GM21717 (cell line): ENCODE results near the gene TMEM108.
A peak's percentile ranks its signal among the peaks of the same experiment; 100 is the strongest.

Source experiments
- ATAC-seq: cut with Tn5 transposase; IDR thresholded peaks from one replicate; pipeline ENCODE4 v1.9.1; 2021; ENCODE audit warnings: mild to moderate bottlenecking, moderate library complexity; ENCODE audit not compliant: unreplicated experiment

TMEM108 gene

DNA sequence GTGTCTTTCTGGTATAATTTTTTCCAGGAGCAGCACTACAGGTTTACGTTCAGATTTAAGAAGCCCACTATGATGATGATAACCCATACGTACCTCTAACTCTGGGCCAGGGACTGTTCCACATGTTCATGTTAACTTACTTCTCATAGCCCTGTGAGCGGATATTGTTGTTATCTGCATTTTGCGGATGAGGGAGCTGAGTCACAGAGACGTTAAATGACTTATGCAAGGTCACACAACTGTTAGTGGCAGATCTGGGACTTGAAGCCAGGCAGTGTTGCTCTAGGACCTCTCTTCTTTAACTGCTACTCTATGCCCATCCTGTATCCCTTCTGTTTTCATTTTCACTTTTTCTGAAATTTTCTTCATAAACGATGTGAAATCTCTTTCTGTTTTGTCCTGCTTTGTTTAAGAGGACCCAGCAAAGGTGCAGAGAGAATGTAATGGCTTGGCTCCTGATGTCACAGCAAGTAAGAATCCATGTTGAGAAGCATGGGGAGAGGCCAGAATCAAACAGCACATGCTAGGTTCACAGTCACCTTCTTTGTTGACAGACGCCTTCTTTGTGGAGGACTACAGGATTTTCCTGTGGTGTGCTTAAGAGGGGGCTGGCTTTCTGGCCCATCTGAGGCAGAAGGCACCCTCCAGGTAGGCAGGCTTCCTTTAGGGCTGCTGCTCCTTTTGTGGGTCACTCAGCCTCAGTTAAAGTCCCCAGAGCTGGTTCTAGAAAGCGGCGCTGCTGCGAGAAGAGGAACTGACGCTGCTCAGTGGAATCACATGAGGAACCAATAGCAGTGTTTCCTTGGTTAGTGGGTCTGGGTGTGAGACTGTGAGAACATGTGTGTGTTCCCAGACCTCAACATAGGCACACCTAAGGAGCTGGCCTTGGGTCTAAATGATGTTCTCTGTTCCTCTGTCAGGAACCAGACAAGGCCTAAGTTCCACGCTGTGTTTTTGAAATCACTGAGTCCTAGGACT, 121.6 kb downstream of the TMEM108 start:
- ATAC-seq = peak; percentile 75

- ATAC-seq = no peak
Measured at GRCh38 chr3:133161656-133162055, 123.5 kb downstream of the TMEM108 start.

DNA sequence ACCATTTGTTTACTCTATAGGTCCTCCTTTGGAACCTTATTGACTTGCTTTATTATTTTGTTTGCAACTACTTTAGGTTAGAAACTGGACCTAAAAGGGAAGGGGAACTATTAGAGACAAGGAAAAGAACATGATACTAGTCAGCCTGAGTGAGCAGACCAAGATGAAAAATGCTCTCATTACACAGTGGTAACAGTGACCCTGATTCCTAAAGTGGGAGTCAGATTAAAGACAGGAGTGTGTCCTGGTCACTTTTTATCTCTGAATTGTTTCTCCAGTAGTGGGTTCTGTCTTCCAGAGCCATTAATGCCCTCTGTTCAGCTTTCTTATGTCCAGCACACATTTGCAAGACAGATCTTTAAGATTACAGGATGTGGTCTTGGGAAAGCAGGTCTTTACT, 124.1 kb downstream of the TMEM108 start:
- ATAC-seq = no peak

GRCh38 chr3:133162670-133163305, 124.6 kb downstream of the TMEM108 start:
- no peak for ATAC-seq

DNA sequence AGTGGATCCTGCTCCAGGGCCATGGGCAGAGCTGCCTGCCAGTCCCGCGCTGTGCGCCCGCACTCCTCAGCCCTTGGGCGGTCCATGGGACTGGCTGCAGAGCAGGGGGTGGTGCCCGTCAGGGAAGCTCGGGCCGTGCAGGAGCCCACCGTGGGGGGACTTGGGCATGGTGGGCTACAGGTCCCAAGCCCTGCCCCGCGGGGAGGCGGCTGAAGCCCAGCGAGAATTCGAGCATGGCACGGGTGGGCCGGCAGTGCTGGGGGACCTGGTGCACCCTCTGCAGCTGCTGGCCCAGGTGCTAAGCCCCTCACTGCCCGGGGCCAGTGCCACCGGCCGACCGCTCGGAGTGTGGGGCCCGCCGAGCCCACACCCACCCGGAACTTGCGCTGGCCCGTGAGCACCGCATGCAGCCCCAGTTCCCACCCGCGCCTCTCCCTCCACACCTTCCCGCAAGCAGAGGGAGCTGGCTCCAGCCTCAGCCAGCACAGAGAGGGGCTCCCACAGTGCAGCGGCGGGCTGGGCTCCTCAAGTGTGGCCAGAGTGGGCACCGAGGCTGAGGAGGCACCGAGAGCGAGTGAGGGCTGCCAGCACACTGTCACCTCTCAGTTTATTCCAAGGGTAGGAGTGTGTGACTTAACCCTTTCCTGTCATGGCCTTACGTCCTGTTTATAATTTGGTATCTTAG, 129.3 kb downstream of the TMEM108 start:
- no peak for ATAC-seq

- no peak for ATAC-seq
Measured at GRCh38 chr3:133168025-133168401, 129.8 kb downstream of the TMEM108 start.

DNA sequence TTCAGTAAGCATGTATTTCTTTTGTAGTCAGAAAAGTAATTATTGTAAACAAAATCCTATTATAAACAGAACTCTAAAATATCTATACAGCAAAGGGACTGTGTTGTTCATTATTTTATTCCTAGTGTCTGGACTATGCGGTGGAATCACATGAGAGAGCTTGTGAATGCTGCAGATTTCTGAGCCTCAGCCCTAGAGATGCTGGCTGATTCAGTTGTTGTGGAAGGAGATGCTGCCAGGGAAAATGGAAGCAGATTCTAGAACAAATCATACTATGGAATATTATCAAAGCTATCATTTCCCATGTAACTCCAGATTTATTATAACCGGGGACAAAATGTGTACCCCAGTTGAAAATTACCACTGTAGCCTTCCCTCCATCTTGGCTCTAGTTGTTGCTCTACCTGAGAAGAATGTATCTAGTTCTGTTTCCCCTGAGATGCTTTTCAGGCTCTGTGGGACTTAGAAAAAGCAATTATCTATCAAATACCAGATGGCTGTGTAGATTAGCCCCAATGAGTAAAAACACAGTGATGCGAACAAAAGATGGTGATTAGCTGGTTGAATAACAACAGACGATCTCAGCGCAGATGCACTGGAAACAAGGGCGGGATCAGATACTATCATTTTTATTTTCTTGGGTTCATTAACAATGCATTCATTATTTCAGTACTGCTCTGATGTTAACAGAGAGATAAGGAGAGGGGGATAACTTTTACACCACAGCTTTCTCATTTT, 131.3 kb downstream of the TMEM108 start:
- no peak for ATAC-seq

- ATAC-seq = no peak
Measured at GRCh38 chr3:133171831-133172230, 133.6 kb downstream of the TMEM108 start.

- no peak for ATAC-seq
Measured at GRCh38 chr3:133181392-133182150, 143.4 kb downstream of the TMEM108 start.

- no peak for ATAC-seq
Measured at GRCh38 chr3:133187870-133188379, 149.7 kb downstream of the TMEM108 start.

DNA sequence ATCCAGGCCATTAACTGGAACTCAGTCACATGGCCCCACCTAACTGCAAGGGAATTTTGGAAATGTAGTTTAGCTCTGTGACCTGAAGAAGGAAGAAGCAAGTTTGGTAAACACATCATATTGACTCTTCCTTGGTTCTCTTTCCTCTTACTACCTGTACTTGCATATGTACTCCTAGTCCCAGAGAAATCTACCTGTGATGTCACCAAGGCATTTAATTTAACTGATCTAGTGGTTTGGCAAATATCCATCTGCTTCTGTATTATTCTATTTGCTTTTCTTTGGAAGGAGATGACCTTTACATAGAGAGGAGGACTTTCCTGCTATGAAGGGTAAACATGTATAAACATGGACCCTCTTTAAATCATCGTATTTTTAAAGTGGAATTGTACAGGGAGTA, 150.8 kb downstream of the TMEM108 start:
- no peak for ATAC-seq

GRCh38 chr3:133189893-133190292, 151.7 kb downstream of the TMEM108 start:
- no peak for ATAC-seq

GRCh38 chr3:133191818-133192217, 153.6 kb downstream of the TMEM108 start:
- ATAC-seq = no peak

GRCh38 chr3:133192363-133192945, 154.3 kb downstream of the TMEM108 start:
- no peak for ATAC-seq

DNA sequence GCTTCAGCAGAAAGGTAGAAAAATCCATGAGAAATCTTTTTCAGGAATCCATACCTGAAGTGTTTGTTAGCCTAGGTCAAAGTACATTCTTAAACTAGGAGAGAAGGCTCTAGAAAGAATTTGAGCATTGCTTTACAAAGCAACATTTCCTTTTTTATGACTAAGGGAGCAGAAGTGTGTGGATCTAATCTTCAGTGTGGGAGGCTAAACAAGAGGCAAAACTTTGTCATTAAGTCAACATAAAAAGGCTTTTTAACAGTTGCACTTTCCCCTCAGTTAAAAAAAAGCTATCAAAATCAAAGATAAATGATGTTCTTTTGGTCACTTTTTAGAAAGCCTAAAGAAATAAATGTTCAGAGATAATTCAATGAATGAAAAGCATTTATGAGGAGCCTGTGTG, 154.8 kb downstream of the TMEM108 start:
- ATAC-seq = no peak

DNA sequence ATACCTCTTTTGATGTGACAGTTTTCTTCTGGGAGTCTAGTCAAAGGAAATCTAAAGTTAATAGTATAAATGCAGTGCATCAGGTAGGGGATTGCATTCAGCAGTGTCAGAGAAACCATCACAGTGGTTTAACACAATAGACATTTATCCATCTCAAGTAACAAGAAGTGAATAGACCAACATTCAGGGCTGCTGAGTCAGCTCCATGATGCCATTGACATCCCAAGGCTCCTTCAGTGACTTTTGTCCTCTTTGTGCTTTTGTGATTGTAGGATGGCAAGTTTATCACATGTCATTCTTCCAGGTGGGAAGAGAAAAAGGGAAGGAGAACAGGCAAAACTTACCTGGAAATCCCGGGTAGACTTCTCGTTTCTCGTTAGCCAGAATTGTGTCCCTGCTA, 158.3 kb downstream of the TMEM108 start:
- ATAC-seq = no peak

- no peak for ATAC-seq
Measured at GRCh38 chr3:133197619-133198018, 159.4 kb downstream of the TMEM108 start.

GRCh38 chr3:133206921-133207320, 168.7 kb downstream of the TMEM108 start:
- ATAC-seq = no peak

- ATAC-seq = no peak
Measured at GRCh38 chr3:133208184-133208583, 170.0 kb downstream of the TMEM108 start.
